HepG2 (cell line): Measurements from ENCODE around the gene EIF5A. TPM values are rescaled to one million over a fixed set of nuclear protein-coding genes. Genes with fewer than 3 reads are reported as not detected.

ENCODE experiments used
- BRD4 ChIP-seq: sonication (generic); formaldehyde crosslinking; IDR thresholded peaks from 2 replicates; pipeline ENCODE4 v1.4.0; 2020; ENCODE audit warnings: missing genetic modification reagents
- CCDC6 ChIP-seq: sonication (generic); formaldehyde crosslinking; IDR thresholded peaks from 2 replicates; pipeline ENCODE4 v1.8.1; 2022; ENCODE audit warnings: mild to moderate bottlenecking, missing genetic modification reagents, moderate library complexity
- ELF1 ChIP-seq: sonication (generic); formaldehyde crosslinking; IDR thresholded peaks from 2 replicates; pipeline ENCODE4 v1.4.0; 2020; ENCODE audit warnings: missing genetic modification reagents
- ETV6 ChIP-seq: sonication (generic); formaldehyde crosslinking; conservative IDR thresholded peaks from 2 replicates; pipeline ENCODE4 v1.4.0; 2020; ENCODE audit warnings: missing genetic modification reagents
- GATA4 ChIP-seq: sonication (generic); IDR thresholded peaks from 2 replicates; pipeline ENCODE4 v1.6.1; 2016; ENCODE audit warnings: antibody characterized with exemption, low read depth, borderline replicate concordance
- HMGXB3 ChIP-seq: sonication (generic); formaldehyde crosslinking; IDR thresholded peaks from 2 replicates; pipeline ENCODE4 v1.4.0; 2020; ENCODE audit warnings: missing genetic modification reagents, borderline replicate concordance
- KLF9 ChIP-seq: IDR thresholded peaks from 2 replicates; pipeline ENCODE4 v1.6.1; 2016; ENCODE audit warnings: low read depth
- MED1 ChIP-seq: sonication (generic); formaldehyde crosslinking; IDR thresholded peaks from 2 replicates; pipeline ENCODE4 v1.4.0; 2020; ENCODE audit warnings: missing genetic modification reagents
- MNT ChIP-seq: fragments of 450-650 bp; IDR thresholded peaks from 2 replicates; pipeline ENCODE4 v1.6.1; 2016
- MTA3 ChIP-seq: sonication (generic); formaldehyde crosslinking; IDR thresholded peaks from 2 replicates; pipeline ENCODE4 v1.4.0; 2020; ENCODE audit warnings: missing genetic modification reagents
- NCOA2 ChIP-seq: sonication (generic); formaldehyde crosslinking; IDR thresholded peaks from 2 replicates; pipeline ENCODE4 v1.8.0; 2022; ENCODE audit warnings: inconsistent platforms
- NR1H2 ChIP-seq: sonication (generic); formaldehyde crosslinking; IDR thresholded peaks from 2 replicates; pipeline ENCODE4 v1.8.1; 2022; ENCODE audit warnings: low read depth, missing genetic modification reagents, borderline replicate concordance
- PHB2 ChIP-seq: fragments of 450-650 bp; IDR thresholded peaks from 2 replicates; pipeline ENCODE4 v1.6.1; 2018; ENCODE audit not compliant: partially characterized antibody
- PHF8 ChIP-seq: sonication (generic); formaldehyde crosslinking; IDR thresholded peaks from 2 replicates; pipeline ENCODE4 v1.5.0; 2020; ENCODE audit warnings: missing genetic modification reagents
- SAFB2 ChIP-seq: sonication (generic); formaldehyde crosslinking; IDR thresholded peaks from 2 replicates; pipeline ENCODE4 v1.5.1; 2020; ENCODE audit warnings: missing genetic modification reagents, low read depth, mild to moderate bottlenecking, borderline replicate concordance
- TFE3 ChIP-seq: IDR thresholded peaks from 2 replicates; pipeline ENCODE4 v1.6.1; 2016
- ZFY ChIP-seq: sonication (generic); formaldehyde crosslinking; IDR thresholded peaks from 2 replicates; pipeline ENCODE4 v1.4.0; 2020; ENCODE audit warnings: missing genetic modification reagents
- ZNF18 ChIP-seq: sonication (generic); formaldehyde crosslinking; IDR thresholded peaks from 2 replicates; pipeline ENCODE4 v1.8.0; 2022; ENCODE audit warnings: mild to moderate bottlenecking, missing genetic modification reagents; ENCODE audit not compliant: insufficient replicate concordance
- ZNF33B ChIP-seq: sonication (generic); formaldehyde crosslinking; IDR thresholded peaks from 2 replicates; pipeline ENCODE4 v1.5.1; 2020; ENCODE audit warnings: mild to moderate bottlenecking, missing genetic modification reagents
- ZNF549 ChIP-seq: sonication (generic); formaldehyde crosslinking; IDR thresholded peaks from 2 replicates; pipeline ENCODE4 v1.5.0; 2020; ENCODE audit warnings: missing genetic modification reagents
- ZNF703 ChIP-seq: sonication (generic); formaldehyde crosslinking; IDR thresholded peaks from 2 replicates; pipeline ENCODE4 v1.5.1; 2020; ENCODE audit warnings: missing genetic modification reagents, mild to moderate bottlenecking, moderate library complexity, borderline replicate concordance
- ZNF841 ChIP-seq: sonication (generic); formaldehyde crosslinking; IDR thresholded peaks from 2 replicates; pipeline ENCODE4 v1.8.1; 2023; ENCODE audit warnings: missing genetic modification reagents, borderline replicate concordance
- polyA plus RNA-seq, 8 experiments: library from polyadenylated mRNA; depleted of rRNA in 3 of 8; stranded (reverse) in 7 of 8; unstranded in 1 of 8; fragments of >200 nt; fragmentation: Illumina TruSeq in 4 of 8; extraction: Trizol in 4 of 8; gene quantifications; 2 replicates each; pipeline versions ENCODE4 v1.2.1 to v1.2.3, GENCODE V29; 2011 to 2016; ENCODE audit warnings: low read depth in 4 of 8, missing spikeins in 1 of 8, mixed read lengths in 1 of 8; ENCODE audit not compliant: insufficient read depth in 1 of 8
- total RNA-seq, 5 experiments: library from RNA; depleted of rRNA; stranded (reverse); fragments of >200 nt; fragmentation: Illumina TruSeq; extraction: Trizol; gene quantifications; 2 replicates each; pipeline ENCODE4 v1.2.3, GENCODE V29; 2016; ENCODE audit warnings: low read depth in 1 of 5

Gene EIF5A
- total and polyA plus RNA-seq, 2 of the 13 experiments (the other 11 are each of a cell fraction or from before 2014, with no cell fraction given), result 319 to 337 TPM

- TF ChIP-seq ZNF33B, result no peak
- TF ChIP-seq PHF8 (CRISPR knock-in tag), result peak; percentile 22
- no peak for TF ChIP-seq SAFB2 (CRISPR knock-in tag)
- TF ChIP-seq ZFY (CRISPR knock-in tag), result no peak; the same call in 1 of the 2 replicates
- TF ChIP-seq ZNF703 (CRISPR knock-in tag), result no peak
- TF ChIP-seq MED1 (CRISPR knock-in tag), result peak; percentile 23; the same call in 1 of the 2 replicates
- no peak for TF ChIP-seq NR1H2 (CRISPR knock-in tag)
- no peak for TF ChIP-seq ELF1 (CRISPR knock-in tag)
- TF ChIP-seq ZNF549, result no peak
- no peak for TF ChIP-seq BRD4
- no peak for TF ChIP-seq PHB2
- no peak for TF ChIP-seq ZNF18
- no peak for TF ChIP-seq KLF9 (CRISPR knock-in tag)
- TF ChIP-seq HMGXB3 (CRISPR knock-in tag), result no peak
- no peak for TF ChIP-seq ETV6
- 0 out of 2 replicates have a peak, but pooled peaks have one; percentile 13 for TF ChIP-seq NCOA2 (CRISPR knock-in tag)
- no peak for TF ChIP-seq MNT
- TF ChIP-seq GATA4, result no peak
- TF ChIP-seq CCDC6 (CRISPR knock-in tag), result no peak
- no peak for TF ChIP-seq TFE3 (CRISPR knock-in tag)
- no peak for TF ChIP-seq MTA3 (CRISPR knock-in tag)
- TF ChIP-seq ZNF841 (CRISPR knock-in tag), result no peak
Observed at GRCh38 chr17:7281953-7282751, 25.3 kb upstream of the EIF5A start (continued).
